Erythroblast (primary cell): Measurements from ENCODE around the gene C5.

ENCODE experiments used
- GATA1 ChIP-seq: IDR thresholded peaks from 2 replicates; pipeline ENCODE4 v1.6.1; 2011; ENCODE audit warnings: low read depth, mild to moderate bottlenecking, control low read depth, low read length, moderate library complexity
- POLR2A ChIP-seq: IDR thresholded peaks from 2 replicates; pipeline ENCODE4 v1.6.1; 2011; ENCODE audit warnings: mild to moderate bottlenecking, low read length

DNA sequence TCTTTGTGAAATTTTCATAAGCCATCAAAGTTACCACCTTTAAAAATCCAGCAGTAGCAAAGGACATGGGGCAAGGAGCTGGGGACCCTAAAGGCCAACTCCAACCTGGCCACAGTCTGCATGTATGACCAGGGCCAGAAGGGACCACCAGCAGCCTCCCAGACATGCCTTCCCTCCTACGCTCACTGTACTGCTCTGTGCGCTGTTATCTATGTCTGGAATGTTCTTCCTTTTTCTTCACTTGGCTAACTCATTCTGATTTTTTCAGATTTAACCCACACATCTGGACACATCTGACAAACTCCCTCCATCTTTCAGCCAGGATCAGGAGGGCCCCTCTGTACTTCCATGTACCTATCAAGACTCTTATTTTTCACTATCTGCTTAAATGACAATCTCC, 75.9 kb downstream of the C5 start:
- TF ChIP-seq POLR2A (no peak), GATA1 (no peak)
